ENCODE data around the gene FRK.
"Not testable (repeated sequence)": the region's sequence is repeated elsewhere in the genome, so short reads cannot be mapped to it uniquely, and the experiment has no call there.

FRK gene

DNA sequence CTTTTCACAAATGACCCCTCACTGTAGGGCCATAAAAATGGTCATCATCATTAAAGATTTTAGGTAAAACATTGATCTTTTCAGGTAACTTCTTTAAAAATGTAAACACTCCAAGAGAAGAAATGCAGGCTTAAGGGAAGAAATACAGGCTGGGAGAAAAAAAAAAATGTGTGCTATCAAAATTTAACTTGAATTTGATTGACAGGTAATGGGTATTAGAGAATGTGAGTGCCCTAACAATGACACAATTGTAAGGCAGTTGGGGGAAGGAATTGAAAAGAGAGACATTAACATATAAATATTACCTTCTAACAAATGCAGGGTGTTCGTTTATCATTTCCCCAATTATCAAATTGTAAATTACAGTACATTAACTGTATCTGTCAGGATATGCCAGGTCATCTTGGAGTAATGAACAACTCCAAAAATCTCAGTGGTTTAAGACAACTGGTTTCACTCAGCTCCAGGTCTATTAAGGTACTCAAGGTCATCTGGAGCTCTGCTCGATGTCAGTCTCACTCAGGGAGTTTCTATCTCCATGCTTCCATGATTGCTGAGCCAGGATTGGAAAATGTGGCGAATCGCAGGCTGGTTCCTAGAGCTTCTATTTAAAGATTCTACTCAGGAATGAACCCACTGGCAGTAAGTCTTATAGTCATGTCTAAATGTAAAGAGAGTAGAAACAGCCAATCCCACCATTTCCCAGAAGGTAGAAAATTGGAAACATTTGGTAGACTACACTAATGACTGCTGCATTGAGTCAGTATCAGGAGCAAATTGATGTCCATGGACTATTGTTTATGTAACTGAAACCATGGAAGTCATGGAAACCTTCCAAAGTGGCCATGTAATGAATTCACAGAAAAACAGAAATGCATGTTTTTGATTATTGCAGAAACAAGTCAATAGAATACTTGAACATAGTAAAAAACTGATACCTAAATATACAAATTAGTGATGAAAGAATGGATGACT, 55.6 kb downstream of the FRK start:
- no peak for DNase-seq (ENCODE audit: low spot score)

DNA sequence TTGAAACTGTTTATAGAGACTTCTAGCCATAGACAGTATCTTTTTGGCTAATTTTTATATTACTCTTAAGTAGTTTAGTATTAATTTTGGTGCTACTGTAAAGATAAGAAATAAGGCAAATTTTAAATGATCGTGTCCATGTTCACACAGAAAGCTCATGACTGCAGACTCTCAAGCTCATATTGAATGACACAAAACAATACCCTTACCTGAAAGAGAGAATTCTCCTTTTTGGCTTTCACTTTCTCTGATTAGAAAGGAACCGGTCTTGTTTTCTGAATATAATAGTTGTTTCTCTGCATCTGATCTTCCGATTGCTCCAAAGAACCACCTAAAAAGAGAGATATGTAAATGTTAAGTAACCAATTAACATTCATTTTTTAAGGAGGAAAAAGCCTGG, 57.0 kb downstream of the FRK start:
- DNase-seq (ENCODE audit: low spot score), result no peak

DNA sequence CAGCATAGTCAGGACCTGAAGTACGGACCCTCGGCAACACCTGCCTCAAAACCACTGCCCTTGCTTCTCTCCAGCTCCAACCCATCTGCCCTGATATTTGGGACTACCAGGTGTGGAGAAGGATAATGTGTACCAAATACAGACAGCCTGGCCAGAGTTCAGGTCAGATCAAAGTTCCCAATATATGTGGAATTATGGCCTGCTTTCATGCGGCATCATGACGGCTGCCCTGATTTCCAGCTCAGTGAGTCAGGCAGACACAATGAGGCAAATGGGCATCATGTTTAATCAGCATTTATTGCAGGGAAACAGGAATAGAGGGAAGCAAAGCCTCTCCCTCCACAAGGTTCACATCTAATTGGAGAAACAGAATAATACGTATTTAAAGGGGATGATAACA, 57.9 kb downstream of the FRK start:
- DNase-seq (ENCODE audit: low spot score), result no peak

- no peak for DNase-seq (ENCODE audit: low spot score)
Measured at GRCh38 chr6:115999235-115999634, 61.5 kb downstream of the FRK start.

GRCh38 chr6:115997990-115998585, 62.6 kb downstream of the FRK start:
- DNase-seq (ENCODE audit: low spot score), result no peak

GRCh38 chr6:115986026-115986425, 74.7 kb downstream of the FRK start:
- no peak for DNase-seq (ENCODE audit: low spot score)

- DNase-seq (ENCODE audit: low spot score), result no peak
Measured at GRCh38 chr6:115984809-115985208, 75.9 kb downstream of the FRK start.

DNA sequence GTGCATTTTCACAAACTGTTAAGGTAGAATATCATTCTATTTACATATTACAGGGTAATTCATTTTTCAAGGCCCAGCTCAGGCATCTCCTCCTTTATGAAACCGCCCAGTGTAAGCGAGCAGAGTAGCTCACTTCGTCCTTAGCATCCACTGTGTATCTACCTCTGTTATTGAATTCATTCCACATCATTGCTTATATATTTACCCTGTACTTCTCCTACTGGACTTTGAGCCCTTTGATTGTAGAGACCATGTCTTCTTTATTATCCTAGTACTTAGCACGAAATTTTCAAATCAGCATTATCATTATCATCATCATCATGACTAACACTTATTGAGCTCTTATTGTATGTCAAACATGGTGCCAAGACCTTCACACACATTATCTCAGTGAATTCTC, 76.7 kb downstream of the FRK start:
- no peak for DNase-seq (ENCODE audit: low spot score)

- no peak for DNase-seq (ENCODE audit: low spot score)
Measured at GRCh38 chr6:115982453-115982852, 78.2 kb downstream of the FRK start.

GRCh38 chr6:115977220-115977619, 83.5 kb downstream of the FRK start:
- no peak for DNase-seq (ENCODE audit: low spot score)

DNA sequence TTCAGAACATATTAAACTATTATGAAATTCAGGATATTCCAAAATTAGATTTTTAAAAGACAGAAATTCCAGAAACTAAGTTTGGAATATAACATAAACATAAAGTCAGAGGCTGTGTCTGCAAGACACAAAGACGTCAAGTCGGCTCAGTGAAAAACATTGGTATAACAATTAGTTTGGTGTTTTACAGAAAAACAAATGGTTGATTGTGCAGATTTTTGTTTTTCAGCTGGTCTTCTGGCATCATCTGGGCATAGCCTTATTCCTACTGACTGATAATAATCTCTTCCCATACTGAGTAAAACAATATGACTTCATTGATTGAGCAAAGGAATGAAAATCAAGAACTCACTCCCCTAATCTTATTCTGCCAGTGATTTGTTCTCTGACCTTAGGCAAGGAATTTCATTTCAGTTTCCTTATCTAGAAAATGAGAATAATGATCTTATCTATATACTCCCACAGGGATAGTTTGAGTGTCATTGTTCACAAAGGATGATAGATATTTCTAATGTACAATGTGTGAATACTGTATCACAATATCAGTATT, 84.3 kb downstream of the FRK start:
- DNase-seq (ENCODE audit: low spot score), result peak; percentile 96

DNA sequence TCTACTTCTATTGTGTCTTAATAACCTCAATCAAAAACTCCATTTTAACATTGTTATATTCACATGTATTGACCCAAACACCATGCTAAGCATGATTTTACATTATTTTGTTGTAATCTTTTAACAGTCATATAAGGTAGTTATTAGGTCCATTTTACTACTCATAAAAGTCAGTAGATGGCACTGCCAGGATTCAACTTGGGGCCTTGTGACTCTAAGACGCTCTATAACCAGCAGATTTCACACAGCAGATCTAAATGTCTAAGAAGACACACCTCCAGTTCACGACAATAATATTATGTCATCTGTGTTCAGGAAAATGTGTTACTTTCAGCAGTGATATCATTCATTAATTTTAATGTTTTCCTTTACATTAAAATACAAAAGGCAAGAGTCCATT, 88.0 kb downstream of the FRK start:
- DNase-seq (ENCODE audit: low spot score), result peak; percentile 84

- no peak for DNase-seq (ENCODE audit: low spot score)
Measured at GRCh38 chr6:115971785-115972184, 88.9 kb downstream of the FRK start.

DNA sequence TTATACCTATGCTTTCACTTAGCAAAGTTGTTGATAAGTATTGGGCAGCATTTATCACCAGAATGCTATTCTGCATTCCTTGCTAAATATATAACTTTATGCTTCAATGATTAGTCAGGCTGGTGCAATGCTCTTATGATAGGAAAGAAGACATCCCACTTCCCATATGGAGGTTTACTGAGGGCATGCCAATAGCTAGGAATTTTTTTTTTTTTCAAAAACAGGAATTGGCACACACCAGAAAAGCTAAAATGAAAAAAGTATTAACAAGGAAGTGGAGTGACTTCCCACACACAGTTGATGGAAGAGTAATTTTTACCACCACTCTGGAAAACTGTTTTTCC, 90.8 kb downstream of the FRK start:
- no peak for DNase-seq (ENCODE audit: low spot score)

DNA sequence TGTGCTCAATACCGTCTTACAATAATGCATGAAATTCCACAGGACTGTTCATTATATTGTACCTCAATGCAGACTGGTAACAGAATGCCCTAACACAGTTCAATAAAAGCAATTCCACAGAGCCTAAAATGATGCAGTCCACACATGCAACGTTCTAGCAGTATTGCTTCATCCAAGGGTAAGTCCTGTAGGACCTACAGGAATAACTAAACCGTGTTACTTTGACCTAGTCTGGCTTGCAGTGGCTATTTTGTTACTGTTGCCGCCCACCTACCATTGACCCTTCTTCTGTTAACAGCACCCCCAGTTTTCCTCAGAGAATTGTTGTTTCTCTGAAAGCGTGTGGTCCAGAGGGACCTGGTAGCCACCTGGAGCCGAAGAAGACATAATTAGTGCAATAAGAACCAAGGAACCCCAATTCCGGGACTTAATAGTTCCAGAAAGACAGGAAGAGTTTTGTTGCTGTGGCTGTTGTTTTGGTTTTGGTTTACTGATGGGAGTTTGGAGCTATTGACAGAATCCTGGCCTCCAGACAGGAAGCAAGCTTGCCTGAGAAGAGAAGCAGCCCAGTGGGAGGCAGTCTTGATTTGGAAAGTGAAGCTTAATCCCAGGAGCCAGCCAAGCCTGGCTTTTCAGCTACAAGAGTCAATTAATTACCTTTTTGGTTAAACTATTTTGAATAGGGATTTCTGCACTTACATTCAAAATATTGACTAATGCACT, 91.3 kb downstream of the FRK start:
- DNase-seq (ENCODE audit: low spot score), result peak; percentile 87

DNA sequence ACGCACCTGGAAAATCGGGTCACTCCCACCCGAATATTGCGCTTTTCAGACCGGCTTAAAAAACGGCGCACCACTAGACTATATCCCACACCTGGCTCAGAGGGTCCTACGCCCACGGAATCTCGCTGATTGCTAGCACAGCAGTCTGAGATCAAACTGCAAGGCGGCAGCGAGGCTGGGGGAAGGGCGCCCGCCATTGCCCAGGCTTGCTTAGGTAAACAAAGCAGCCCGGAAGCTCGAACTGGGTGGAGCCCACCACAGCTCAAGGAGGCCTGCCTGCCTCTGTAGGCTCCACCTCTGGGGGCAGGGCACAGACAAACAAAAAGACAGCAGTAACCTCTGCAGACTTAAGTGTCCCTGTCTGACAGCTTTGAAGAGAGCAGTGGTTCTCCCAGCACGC, 100.4 kb downstream of the FRK start:
- not testable (repeated sequence) for DNase-seq (ENCODE audit: low spot score)

- no peak for DNase-seq (ENCODE audit: low spot score)
Measured at GRCh38 chr6:115958958-115959357, 101.7 kb downstream of the FRK start.

- DNase-seq (ENCODE audit: low spot score), result no peak
Measured at GRCh38 chr6:115954740-115955139, 106.0 kb downstream of the FRK start.

DNA sequence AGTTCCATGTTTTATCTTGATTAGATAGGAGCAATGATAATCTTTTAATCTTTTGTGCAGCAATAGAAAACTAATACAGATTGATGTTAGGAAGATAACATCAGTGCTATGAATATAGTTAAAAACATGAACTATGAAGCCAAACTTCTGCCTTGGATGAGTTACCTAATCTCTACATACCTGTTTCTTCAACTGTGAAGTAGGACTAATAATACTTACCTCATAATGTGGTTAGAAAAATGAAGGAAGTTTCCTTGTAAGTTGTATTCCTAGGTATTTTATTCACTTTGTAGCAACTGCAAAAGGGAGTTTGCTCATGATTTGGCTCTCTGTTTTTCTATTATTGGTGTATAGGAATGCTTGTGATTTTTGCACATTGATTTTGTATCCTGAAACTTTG, 111.9 kb downstream of the FRK start:
- no peak for DNase-seq (ENCODE audit: low spot score)

GRCh38 chr6:115947966-115948541, 112.6 kb downstream of the FRK start:
- DNase-seq (ENCODE audit: low spot score), result no peak

DNA sequence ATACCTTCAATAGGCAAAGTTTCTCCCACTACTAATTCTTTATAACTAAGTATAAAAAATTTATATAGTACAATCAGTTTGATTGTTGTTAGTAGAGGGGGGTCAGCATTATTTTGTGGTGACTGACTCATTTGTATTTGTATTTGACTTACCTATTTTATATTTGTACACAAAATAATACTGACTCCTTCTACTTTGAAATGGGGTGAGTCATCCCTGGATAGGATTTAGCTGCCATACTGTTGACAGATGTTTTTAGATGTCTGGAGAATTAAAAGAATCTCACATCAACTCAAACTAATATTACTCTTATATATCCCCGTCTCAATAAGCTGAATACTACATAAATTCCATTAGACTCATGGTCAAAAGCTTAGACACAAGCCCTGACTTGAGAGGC, 114.9 kb downstream of the FRK start:
- no peak for DNase-seq (ENCODE audit: low spot score)

DNA sequence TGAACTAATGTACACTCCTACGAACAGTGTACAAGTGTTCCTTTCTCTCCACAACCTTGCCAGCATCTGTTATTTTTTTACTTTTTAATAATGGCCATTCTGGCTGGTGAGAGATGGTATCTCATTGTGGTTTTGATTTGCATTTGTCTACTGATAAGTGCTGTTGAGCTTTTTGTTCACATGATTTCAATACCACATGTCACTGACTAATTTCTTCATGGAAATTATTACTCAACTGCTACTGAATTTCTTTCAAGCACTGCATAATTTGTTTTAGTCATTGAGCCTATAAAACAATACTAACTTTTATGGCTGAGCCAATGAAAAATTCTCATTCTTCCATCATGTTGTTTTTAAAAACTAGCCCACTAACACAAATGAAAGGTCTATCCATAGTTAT, 115.4 kb downstream of the FRK start:
- no peak for DNase-seq (ENCODE audit: low spot score)

Measured in pons (tissue), 1 donor.